Renal cortex interstitium (tissue), 11 donors: ENCODE measurements around the gene STON2. TPM values are rescaled to one million over a fixed set of nuclear protein-coding genes. Genes with fewer than 3 reads are reported as not detected.

Experiments
- DNase-seq, 11 donors: peaks; one replicate each; pipeline ENCODE4 v3.0.0-alpha.2; 2013; ENCODE audit warnings: low read depth in 9 of 11, low spot score in 4 of 11; ENCODE audit errors: extremely low read depth in 1 of 11
- polyA plus RNA-seq, 3 donors: library from polyadenylated mRNA; unstranded; fragments of 120-200 nt; gene quantifications; one replicate each; pipeline ENCODE4 v1.2.1, GENCODE V29; 2013; ENCODE audit not compliant: insufficient read length in 3 of 3

Gene STON2
- polyA plus RNA-seq, 3 donors = 44.0 to 52.0 (median 50.5) TPM

DNA sequence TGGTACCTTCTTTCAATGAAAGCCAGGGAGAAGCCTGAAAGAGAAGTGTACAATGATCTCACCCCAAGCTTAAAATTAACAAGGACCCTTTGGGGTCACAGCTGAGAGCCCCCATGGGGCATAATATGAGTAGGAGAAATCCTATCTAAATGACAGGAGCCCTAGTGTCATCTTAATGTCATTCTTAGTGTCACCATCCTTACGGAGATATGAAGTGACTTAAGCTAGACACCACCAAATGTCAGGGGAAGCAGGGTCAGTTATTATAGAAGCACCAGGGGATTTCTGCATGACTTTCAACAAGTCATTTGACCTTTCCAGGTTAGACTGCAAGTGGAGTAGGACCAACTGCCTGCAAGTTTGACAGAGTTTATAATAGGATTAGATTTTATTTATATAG, 28.9 kb upstream of the STON2 start:
- DNase-seq = no peak

DNA sequence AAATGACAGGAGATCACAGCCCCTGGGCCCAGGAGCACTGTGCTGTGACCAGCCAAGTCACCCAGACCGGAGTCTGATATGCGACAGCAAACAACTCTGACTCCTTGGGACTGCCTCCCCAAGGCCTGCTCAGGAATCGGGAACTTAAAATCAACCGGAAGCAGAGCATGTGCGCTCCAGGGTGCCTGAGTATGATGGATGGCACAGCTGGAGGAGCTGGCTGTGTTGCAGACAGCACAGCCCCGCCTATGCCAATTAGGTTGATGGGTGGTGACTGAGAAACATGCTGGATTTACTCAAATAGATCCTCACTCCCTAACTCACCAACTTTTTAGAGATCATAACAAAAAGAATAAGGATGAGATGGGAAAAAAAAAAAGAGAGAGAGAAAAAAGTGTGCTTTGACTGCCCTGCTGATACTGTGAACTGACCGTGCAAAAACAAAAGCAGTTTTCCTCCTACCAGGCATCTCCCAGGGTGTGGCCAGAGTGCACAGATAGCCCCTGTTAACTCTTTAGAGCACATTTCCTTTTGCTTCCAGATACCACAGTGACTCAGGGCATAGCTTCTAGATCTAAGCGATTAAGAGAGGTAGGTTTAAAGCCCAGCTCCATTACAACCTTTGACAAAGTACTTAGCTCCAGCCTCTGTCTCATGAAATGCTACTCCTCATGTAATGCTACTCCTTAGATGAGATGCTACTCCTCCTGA, 27.4 kb upstream of the STON2 start:
- no peak for DNase-seq

DNA sequence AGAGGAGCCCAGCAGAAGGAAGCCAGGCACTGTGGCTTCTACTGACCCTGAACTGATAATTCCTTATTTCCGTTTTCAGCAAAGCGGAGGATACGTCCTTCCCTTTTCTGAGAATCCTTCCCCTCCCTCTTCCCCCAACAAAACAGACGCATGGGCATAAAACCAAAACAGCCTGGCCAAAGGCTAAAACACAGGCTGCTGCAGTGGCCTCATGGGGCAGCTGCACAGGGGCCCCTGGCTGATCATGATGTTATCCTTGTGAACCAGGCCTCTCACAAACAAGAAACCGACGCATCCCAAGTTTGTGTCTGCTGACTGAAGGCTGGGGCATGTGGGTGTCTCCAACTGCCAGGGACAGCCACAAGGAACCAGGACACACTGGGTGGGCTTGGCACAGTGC, 23.4 kb upstream of the STON2 start:
- no peak for DNase-seq

DNA sequence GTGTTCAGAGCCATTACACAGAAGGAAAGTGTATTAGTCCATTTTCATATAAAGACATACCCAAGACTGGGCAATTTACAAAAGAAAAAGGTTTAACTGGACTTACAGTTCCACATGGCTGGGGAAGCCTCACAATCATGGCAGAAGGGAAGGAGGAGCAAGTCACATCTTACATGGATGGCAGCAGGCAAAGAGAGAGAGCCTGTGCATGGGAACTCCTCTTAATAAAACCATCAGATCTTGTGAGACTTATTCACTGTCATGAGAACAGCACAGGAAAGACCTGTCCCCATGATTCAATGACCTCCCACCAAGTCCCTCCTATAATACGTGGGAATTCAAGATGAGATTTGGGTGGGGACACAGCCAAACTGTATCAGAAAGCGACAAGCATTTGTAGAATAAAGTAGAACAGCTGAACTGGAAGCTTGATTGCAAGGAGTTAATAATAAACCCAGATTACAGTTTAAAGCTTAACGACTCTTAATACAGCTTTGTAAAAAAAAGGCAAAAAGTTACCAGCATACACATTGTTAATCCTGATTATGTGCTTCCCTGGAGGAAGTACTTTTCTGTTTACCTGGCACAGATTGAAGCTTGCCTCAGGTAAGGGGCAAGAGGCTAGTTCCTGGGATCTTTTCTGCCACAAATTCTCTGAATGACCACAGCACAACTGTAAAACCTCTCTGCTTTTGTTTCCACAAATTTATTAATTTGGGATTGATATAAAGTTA, 18.1 kb upstream of the STON2 start:
- no peak for DNase-seq

DNA sequence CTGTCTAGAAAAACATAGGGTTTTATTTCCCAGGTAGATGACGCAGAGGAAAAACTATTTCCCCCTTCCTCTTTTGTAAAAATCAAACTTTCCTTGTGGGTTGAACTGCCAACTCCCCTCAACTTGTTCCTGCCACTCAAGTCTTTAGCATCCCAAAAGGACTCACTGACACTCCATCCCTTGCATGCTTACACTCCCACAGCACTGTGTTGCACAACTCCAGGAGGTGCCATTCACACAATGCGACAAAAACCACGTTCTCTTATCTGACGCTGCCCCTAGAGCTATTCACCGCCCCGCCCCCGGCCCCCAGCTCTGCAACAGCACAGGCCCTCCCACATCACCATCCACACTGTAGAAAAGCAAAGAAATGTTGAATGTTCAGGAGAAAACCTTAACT, 16.9 kb upstream of the STON2 start:
- no peak for DNase-seq

DNA sequence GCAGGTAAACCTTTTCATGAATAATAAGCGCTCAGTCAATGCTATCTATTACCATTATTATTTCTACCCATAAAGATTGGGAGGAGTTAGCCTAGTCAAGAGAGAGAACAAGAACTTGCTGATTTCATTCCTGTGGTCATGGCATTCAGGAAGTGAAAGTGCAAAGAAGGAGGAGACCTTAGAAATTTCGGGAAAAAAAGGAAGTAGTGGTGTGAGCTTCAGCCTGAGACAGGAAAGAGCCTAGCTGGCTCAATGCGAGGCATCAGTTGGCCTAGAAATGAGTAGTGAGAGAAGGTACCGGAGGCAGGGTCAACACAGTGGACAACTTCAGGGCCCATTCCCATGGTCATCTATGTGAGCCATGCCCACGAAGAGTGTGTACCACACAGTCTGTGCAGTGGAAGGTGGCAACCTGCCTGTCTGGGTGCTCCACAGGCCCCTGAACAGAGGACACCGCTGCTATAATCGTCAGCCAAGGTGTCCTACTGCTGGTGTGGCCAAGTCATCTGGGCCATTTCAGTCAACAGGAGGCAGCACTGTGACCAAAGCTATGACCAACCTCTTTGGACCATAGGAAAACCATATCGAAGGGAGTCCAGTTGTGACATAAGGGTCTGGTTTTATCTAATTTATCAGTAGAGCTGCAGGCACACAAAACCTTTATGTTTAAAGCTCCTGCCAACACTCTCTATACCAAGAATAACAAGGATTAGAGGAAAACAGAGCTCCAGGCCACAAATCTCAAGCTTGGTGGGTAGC, 16.2 kb upstream of the STON2 start:
- no peak for DNase-seq

DNA sequence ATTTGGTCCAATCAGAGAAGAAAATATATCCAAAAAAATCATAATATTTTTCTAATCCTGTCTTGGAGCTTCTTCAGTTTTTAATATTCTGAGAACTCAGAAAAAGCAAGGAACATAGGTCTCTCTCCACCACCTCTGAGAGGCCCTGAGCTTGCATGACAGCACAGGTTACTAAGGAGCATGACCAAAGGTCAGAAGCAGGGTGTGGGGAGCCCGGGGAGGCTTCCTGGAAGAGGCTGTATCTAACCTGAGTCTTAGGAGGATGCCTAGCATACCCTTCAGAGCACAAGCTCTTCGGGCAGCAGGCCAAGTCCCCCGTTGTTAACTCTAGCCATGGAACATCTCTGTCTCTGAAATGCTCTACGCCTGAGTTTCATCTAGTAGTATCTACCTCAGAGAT, 15.7 kb upstream of the STON2 start:
- no peak for DNase-seq

DNA sequence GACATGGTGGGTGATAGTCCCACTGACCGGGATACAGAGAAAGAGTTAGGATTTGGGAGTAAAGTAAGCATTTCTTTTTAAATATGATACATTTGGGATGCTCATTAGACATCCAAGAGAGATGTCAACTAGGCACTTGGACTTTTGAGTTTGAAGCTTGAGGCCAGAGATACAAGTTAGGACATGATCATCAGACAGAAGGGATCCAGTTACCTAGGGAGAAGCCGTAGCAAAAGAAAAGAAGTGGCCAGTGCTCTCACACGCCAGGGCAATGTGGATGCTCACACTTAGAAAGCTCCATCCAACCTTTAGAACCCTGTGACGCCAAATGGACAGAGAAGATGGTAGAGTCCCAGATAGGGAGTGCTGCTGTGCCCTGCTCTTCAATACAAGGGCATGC, 14.0 kb upstream of the STON2 start:
- no peak for DNase-seq

DNA sequence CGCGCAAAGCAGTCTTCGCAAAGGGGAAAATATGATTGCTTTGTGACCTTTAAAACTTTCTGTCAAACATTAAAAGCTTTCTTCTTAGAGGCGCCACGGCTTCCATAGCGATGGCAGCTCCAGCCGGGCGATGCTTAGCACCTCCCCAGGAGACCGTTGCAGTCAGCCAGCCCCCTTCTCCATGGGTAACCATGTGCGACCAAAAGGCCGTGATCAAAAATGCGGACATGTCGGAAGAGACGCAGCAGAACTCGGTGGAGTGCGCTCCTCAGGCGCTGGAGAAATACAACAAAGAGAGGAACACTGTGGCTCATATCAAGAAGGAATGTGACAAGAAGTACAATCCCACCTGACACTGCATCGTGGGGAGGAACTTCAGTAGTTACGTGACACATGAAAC, 12.7 kb upstream of the STON2 start:
- DNase-seq = no peak

DNA sequence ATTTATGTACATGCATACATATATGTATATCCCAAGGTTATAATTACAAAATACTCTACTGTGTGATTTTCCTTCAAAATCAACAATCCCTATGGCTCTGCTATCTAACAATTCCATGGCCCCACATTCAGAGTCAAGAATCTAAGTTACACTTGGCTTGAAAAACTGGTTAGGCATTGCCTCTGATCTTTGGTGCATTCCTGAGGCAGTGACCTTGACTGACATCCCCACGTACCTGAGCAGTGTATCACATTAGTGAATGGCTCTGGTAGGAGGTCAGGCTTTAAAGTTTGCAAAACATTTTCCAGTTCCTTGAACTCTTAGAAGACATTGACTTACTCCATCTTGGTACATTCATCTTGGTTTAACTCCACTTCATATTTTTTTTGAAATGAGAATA, 8.5 kb upstream of the STON2 start:
- no peak for DNase-seq

DNA sequence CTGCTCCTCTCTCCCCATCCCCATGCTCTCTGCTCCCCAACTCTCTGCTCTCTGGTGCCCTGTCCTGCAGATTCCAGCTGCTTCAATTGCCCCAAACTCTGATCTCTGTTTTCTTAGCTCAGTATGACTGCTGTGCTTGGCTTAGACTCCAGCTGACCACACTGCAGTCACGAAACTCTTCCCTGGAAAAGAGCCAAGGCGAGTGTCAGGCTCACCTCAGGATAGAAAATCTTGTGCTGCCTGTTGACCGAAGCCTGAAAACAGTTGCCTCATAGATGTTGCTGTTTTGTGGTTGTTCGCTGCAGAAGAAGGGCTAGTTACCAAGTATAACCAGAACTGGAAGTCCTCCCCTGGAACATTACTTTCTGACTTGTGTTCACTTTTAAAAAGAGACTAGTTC, 6.7 kb upstream of the STON2 start:
- no peak for DNase-seq

DNA sequence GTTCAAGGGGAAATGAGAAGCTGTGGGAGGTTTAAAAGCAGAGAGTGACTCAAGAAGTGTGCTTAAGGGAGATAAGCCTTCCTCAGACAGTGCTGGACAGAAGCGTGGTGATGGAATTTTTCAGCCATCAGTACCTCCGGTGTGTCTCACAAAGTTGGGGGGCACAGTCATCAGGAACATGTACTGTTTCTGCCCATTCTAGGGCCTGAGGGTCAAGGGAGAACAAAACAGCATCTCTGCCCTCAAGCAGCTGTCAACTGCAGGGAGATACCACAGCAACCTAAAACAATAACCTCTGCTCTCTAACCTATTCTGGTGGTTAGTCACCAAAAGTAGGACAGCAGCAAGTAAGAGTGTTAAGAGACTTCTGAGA, 2.0 kb upstream of the STON2 start:
- DNase-seq = no peak

DNA sequence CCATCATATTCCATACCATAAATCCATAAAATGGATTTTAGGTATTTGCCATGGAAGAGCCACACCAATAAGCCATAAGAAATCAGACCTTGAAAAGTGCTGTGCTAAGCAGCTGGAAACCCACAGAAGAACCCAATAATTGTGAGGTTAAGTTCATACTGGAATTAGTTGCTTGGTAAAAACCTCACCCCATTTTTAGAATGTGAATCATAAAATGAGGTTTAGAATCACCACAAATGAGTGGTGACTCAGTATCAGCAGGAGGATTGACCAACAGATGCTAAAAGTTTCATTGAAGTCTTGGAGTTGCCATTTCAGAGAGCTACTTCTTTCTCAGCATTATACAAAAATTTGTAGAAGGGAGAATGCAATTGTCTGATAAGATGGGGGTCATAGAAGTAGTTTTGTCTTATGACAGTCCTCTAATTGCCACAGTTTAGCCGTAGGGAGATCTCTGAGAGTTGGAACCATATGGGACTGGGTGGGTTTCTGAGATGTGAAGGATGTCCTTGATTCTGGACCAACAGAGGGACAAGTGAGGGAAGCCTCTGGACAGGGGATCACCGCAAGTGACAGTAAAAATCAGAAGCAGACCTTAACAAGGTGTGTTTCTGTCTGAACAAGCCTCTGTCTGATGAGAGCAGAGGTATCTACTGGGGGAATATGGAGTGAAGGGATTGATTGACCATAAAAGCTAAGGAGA, 1.4 kb upstream of the STON2 start:
- DNase-seq = no peak

DNA sequence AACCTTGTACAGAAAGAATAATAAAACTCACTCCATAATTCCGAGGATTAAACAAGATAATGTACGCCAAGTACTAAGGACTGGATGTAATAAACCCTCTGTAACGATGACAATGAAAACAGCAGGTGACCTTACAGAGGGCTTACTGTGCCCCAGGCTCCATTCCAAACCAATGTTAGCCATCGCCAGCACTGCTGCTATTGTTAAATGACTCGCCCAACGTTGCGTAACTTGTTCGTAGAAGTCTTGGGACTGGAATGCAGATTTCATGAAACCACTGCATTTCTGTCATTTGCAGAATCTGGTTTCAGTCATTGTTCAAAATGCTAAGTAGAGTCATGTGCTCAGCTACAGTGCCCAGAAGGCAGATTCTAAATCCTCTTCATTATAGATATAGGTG, 728 bp upstream of the STON2 start:
- DNase-seq = no peak

DNA sequence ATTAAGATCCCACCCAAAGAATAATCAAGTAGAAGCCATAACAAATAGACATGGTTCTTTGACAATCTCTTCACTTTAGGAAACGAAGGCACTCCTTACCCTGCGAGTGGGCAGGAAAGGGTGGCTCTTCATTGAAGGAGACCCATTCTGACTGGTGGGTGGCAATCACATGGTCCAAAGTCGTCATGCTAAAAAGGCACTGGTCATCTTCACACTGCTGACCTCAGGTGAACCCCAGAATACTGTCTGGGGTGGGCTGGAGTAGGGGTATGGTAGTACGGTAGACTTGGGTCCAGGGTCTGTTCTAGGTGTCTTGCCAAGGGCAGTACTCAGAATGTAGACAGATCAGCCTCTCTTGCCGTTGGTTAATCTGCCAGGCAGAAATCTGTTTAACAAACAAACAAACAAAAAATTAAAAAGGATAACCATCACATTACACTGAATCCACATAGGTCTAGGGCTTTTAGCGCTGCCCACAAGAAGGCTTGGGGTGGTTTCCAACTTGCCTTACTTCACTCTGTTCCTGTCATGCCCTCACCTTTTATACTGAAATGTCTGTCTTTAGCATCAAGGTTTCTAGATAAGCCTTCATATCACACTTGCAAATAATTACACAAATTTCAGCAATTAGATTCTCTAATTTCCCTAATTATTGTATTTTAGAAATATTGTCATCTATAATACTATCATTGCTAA, 1.8 kb downstream of the STON2 start:
- DNase-seq = no peak

DNA sequence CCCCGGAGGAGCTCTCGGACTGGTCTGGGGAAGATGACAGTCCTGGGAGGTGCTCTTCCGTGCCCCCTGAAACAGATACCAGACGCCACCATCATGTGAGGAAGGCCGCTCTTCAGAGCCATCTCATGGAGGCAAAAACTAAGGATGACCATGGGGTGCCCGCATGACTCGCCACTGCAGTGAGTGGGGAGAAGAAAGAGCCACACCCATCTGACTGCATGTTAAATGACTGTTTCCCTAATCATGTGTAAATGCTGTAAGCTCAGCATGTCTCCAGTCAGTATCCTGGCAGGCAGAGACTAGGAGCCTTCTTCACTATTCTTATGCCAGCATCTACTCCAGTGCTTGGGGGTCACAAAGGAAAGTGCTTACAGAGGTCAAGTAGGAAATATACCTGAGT, 4.0 kb downstream of the STON2 start:
- DNase-seq = no peak

DNA sequence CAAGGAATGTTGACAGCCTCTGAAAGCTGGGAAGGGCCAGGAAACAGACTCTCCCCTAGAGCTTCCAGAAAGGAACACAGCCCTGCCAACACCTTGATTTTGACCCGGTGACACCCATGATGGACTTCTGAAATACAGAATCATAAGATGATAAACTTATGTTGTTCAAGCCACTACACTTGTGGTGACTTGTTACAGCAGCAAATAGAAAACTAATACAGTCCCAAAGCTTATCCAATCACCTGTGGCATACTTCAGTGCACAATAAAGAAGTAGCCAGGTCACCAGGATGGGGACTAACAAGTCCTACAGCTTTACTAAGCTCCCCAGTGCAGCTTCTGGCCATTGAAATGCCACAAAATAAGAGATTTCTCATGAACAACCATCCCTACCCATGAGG, 5.4 kb downstream of the STON2 start:
- DNase-seq = no peak

DNA sequence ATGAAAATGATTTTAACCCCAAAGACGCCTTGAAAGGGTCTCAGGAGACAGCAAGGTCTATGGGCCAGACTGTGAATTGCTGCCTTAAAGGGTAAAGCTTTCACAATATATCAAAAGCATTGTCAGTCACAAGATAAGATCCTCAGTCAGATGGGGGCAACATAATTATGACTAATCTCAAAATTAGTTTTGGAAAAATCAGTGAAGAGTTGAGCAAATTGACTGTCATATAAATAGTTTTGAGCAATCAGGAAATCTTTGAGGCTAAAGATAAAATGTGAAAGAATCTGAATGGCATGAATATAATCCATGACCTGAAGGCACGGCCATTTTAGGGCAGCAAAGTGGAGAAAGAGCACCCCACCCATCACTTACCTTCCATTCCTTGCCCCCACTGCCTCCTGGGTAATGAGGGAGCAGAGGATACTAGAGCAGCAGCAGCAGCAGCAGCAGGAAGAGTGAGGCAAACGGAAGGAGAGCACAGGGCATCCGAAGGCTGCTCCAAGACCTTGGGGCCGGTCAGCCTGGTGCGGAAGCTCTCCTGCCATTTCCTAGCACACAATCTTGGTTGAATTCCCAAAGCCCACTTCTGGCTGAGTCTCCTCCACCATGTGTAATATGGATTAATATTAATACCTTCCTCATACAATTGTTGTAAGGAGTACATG, 7.0 kb downstream of the STON2 start:
- no peak for DNase-seq

DNA sequence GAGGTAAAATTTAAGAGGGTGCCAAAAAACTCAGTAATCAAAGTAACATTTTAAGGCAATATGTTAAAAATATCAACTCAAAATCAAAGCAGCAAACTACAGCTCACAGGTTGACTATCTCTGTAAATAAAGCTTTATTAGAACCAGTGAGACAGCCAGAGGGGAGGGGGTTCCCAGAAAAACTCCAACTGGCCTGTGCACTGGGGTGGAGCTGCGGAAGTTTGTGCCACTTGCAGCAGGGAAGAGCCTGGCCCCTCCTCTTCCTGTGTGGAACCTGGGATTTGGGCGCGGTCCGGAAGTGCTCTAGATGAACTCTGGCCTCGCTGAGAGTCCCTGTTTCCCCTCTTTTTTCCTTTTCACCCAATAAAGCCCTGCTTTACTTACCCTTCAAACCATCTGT, 8.1 kb downstream of the STON2 start:
- DNase-seq = no peak
